MM.1S (cell line): ENCODE measurements around the gene STK32C.

Source experiments
- DNase-seq: peaks from one replicate; pipeline ENCODE4 v3.0.0-alpha.2; 2015
- H2AFZ ChIP-seq: fragments of 300-600 bp; sonication (generic); 2 replicates; pipeline ENCODE4 v1.6.0; 2016; ENCODE audit warnings: antibody characterized with exemption, low read length
- H3F3A ChIP-seq: fragments of 300-600 bp; sonication (generic); 2 replicates; pipeline ENCODE4 v1.6.1; 2016; ENCODE audit warnings: mild to moderate bottlenecking, antibody characterized with exemption, low read length, moderate library complexity, mixed read lengths; ENCODE audit not compliant: insufficient read depth
- H3K27ac ChIP-seq: fragments of 300-600 bp; sonication (generic); 2 replicates; pipeline ENCODE4 v1.5.1; 2016; ENCODE audit warnings: mild to moderate bottlenecking, low read length
- H3K27me3 ChIP-seq: fragments of 300-600 bp; sonication (generic); replicated peaks from 2 replicates; pipeline ENCODE4 v1.6.0; 2016; ENCODE audit warnings: low read length; ENCODE audit not compliant: insufficient read depth
- H3K36me3 ChIP-seq: fragments of 300-600 bp; sonication (generic); replicated peaks from 2 replicates; pipeline ENCODE4 v1.6.1; 2016; ENCODE audit warnings: mild to moderate bottlenecking, low read length, mixed read lengths; ENCODE audit not compliant: insufficient read depth
- H3K4me1 ChIP-seq: fragments of 300-600 bp; sonication (generic); 2 replicates; pipeline ENCODE4 v1.6.1; 2016; ENCODE audit warnings: low read length, mixed read lengths
- H3K4me2 ChIP-seq: fragments of 300-600 bp; sonication (generic); 2 replicates; pipeline ENCODE4 v1.6.0; 2016; ENCODE audit warnings: low read depth, low read length
- H3K4me3 ChIP-seq: fragments of 300-600 bp; sonication (generic); 2 replicates; pipeline ENCODE4 v1.5.1; 2016; ENCODE audit warnings: low read length, mixed read lengths
- H3K79me2 ChIP-seq: fragments of 300-600 bp; sonication (generic); 2 replicates; pipeline ENCODE4 v1.6.1; 2016; ENCODE audit warnings: mixed run types, low read length, mixed read lengths
- H3K9ac ChIP-seq: fragments of 300-600 bp; sonication (generic); 2 replicates; pipeline ENCODE4 v1.6.1; 2016; ENCODE audit warnings: low read length, mixed read lengths
- H3K9me2 ChIP-seq: fragments of 300-600 bp; sonication (generic); replicated peaks from 2 replicates; pipeline ENCODE4 v1.6.1; 2016; ENCODE audit warnings: mild to moderate bottlenecking, low read length, mixed read lengths; ENCODE audit not compliant: insufficient read depth
- H3K9me3 ChIP-seq: fragments of 300-600 bp; sonication (generic); replicated peaks from 2 replicates; pipeline ENCODE4 v1.6.1; 2016; ENCODE audit warnings: mild to moderate bottlenecking, low read length, mixed read lengths; ENCODE audit not compliant: insufficient read depth
- H4K20me1 ChIP-seq: fragments of 300-600 bp; sonication (generic); 2 replicates; pipeline ENCODE4 v1.6.1; 2016; ENCODE audit warnings: mild to moderate bottlenecking, low read length, moderate library complexity, mixed read lengths; ENCODE audit not compliant: insufficient read depth
- EZH2 ChIP-seq: fragments of 300-600 bp; sonication (generic); optimal IDR thresholded peaks from 2 replicates; pipeline ENCODE3; 2017; ENCODE audit warnings: low read depth, mild to moderate bottlenecking, antibody characterized with exemption, low read length, mixed read lengths
- EZH2phosphoT487 ChIP-seq: fragments of 300-600 bp; sonication (generic); IDR thresholded peaks from 2 replicates; pipeline ENCODE4 v1.6.1; 2018; ENCODE audit warnings: antibody characterized with exemption, low read length
- TF ChIP-seq, protein P1 (sequence below): fragments of 300-600 bp; sonication (generic); IDR thresholded peaks from 2 replicates; pipeline ENCODE4 v1.5.1; 2016; ENCODE audit warnings: antibody characterized with exemption, low read length, mixed read lengths

Gene STK32C

DNA sequence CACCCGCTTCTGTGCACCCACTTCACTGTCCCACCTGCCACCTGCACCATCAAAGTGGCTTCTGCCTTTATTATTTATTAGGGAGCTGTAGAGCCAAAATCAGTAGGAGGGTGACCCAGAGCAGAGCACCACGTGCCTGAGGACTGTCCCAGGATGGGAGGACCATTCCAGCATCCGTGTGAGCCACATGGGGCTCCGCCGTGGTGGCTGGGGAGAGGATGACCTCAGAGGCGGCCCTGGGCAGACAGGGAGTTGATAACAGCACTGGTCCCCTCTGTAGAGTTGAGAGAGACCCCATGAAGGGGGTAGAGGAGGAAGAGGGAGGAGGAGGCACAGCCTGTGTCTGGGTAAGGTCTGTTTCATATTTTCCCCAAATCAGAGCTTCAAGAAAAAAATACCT is 129.7 kb downstream of the STK32C start:
- Histone ChIP-seq H3K9me2 (no peaks in the 10 kb centered on the region), H3K9ac (no peak overlapping the region), H3K9me3 (no peaks in the 10 kb centered on the region), H3K4me2 (no peak overlapping the region), H3K4me3 (no peak overlapping the region), H3K4me1 (no peaks in the 10 kb centered on the region), H3K27me3 (peaks cover 30% of the 10 kb centered on the region), H3K36me3 (no peaks in the 10 kb centered on the region), H2AFZ (no peak overlapping the region), H4K20me1 (no peaks in the 10 kb centered on the region), H3F3A (no peaks in the 10 kb centered on the region), H3K27ac (no peak overlapping the region), H3K79me2 (no peaks in the 10 kb centered on the region)
- TF ChIP-seq EZH2 (no peak), EZH2phosphoT487 (no peak)
- TF ChIP-seq, protein P1, sequence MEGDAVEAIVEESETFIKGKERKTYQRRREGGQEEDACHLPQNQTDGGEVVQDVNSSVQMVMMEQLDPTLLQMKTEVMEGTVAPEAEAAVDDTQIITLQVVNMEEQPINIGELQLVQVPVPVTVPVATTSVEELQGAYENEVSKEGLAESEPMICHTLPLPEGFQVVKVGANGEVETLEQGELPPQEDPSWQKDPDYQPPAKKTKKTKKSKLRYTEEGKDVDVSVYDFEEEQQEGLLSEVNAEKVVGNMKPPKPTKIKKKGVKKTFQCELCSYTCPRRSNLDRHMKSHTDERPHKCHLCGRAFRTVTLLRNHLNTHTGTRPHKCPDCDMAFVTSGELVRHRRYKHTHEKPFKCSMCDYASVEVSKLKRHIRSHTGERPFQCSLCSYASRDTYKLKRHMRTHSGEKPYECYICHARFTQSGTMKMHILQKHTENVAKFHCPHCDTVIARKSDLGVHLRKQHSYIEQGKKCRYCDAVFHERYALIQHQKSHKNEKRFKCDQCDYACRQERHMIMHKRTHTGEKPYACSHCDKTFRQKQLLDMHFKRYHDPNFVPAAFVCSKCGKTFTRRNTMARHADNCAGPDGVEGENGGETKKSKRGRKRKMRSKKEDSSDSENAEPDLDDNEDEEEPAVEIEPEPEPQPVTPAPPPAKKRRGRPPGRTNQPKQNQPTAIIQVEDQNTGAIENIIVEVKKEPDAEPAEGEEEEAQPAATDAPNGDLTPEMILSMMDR, result no peak
- DNase-seq, result no peak

DNA sequence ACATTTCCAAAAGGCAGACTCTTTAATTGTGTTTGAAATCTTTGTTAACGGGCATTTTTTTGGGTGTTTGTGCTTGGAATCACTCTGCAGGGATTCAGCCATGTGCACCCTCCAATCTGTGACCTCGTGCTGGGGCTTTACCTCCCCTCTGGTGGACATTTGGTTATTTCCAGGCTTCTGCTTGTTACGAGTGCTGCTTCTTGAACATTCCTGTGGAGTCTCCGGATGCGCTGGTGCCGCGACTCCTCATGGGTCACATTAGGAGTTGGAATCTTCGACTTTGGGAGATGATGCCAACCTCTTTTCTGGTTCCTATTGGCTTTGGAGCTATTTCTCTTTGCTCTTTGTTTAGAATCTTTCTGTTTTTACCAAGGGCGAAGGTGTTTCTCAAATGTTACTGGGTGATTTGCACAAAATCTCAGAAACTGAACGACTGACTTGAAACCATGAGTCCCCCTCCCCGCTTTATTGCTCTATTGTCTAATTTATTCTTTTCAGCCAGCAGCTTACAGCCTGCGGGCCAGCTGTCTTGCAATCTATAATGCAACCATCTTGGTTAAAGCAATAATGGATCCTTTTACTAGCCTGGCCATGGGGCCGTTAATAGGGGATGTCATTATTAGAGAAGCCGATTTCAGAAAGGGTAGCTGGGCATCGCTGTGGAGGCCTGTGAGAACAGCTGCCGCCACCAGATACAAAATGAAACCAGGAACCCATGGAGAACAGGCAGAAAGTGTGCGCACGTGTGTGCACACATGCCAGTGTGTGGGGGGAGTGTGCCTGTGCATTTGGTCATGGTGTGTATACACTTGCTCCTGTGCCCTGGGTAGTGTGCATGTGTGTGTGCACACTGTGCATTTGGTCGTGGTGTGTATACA is 130.9 kb downstream of the STK32C start:
- Histone ChIP-seq H2AFZ (no peak overlapping the region), H3K4me2 (no peak overlapping the region)
- no peak for TF ChIP-seq EZH2
- TF ChIP-seq, protein P1, result no peak
- TF ChIP-seq EZH2phosphoT487, result no peak

DNA sequence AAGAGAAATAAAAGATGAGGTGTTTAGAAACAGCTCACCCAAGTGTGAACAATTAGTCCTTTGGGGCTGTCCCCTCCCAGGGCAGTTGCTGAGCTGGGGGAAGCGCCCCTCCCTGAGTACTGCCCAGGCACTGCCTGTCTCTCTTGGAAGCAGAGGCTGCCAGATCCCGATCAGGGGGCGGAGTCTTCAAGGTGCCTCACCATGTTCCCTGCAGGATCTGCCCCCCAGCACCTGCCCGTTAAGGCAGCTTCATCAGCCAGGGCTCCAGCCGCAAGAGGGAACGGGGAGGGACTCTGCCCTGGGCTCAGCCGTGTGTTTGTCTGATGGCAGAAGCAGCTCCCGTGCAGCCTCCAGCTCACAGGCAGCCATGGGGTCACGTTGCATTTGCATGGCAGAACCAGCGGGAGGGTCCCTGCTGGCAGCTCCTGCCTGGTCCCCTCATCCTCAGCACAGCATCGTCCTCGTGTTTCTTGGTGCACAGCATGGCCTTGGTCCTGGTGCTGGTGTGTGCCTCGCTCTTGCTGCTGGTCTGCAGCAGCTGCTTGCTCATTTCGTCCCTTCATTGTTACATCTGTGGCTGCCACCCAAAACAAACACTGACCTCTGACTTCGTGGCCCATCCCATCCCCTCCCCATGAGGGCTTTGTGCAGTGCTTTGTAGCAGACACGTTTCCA is 131.7 kb downstream of the STK32C start:
- Histone ChIP-seq H3K4me2 (no peak overlapping the region), H3K4me3 (no peak overlapping the region), H3K36me3 (no peaks in the 10 kb centered on the region), H4K20me1 (no peaks in the 10 kb centered on the region), H3K27ac (no peak overlapping the region), H3K9me3 (no peaks in the 10 kb centered on the region), H3K79me2 (no peaks in the 10 kb centered on the region), H2AFZ (no peak overlapping the region), H3K9ac (no peak overlapping the region), H3F3A (no peaks in the 10 kb centered on the region), H3K9me2 (no peaks in the 10 kb centered on the region), H3K4me1 (no peaks in the 10 kb centered on the region), H3K27me3 (peaks cover 28% of the 10 kb centered on the region)
- DNase-seq, result no peak
- TF ChIP-seq EZH2, result no peak
- TF ChIP-seq EZH2phosphoT487, result no peak
- TF ChIP-seq, protein P1, result no peak

More for the DNA sequence above, 130.9 kb downstream of the STK32C start:
- Histone ChIP-seq H3K27me3 (peaks cover 30% of the 10 kb centered on the region), H4K20me1 (no peaks in the 10 kb centered on the region), H3K9me2 (no peaks in the 10 kb centered on the region), H3K79me2 (no peaks in the 10 kb centered on the region), H3K9ac (no peak overlapping the region), H3K27ac (no peak overlapping the region), H3K4me3 (no peak overlapping the region), H3F3A (no peaks in the 10 kb centered on the region), H3K36me3 (no peaks in the 10 kb centered on the region), H3K9me3 (no peaks in the 10 kb centered on the region), H3K4me1 (no peaks in the 10 kb centered on the region)
- no peak for DNase-seq
